ENCODE results near the gene EIF2B5.

DNA sequence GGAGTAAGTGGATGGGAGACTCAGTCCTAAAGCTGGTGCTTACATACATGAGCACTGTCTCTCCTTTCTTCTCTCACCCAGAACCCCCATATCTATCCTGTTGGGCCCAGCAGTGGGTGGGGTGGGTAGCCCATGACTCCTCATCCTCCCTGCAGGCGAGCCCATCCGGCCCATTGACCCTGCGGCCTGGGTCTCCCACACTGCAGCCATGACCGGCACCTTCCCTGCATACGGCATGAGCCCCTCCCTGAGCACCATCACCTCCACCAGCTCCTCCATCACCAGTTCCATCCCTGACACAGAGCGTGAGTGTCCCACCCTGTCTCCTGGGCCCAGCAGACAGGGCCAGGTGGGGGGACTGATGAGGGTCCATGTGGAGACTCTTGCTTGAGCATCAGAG lies 31.5 kb downstream of the EIF2B5 start:
- TF ChIP-seq, protein P1, sequence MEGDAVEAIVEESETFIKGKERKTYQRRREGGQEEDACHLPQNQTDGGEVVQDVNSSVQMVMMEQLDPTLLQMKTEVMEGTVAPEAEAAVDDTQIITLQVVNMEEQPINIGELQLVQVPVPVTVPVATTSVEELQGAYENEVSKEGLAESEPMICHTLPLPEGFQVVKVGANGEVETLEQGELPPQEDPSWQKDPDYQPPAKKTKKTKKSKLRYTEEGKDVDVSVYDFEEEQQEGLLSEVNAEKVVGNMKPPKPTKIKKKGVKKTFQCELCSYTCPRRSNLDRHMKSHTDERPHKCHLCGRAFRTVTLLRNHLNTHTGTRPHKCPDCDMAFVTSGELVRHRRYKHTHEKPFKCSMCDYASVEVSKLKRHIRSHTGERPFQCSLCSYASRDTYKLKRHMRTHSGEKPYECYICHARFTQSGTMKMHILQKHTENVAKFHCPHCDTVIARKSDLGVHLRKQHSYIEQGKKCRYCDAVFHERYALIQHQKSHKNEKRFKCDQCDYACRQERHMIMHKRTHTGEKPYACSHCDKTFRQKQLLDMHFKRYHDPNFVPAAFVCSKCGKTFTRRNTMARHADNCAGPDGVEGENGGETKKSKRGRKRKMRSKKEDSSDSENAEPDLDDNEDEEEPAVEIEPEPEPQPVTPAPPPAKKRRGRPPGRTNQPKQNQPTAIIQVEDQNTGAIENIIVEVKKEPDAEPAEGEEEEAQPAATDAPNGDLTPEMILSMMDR (IDR thresholded peaks at IDR 0.05) = no peak
- no peak for TF ChIP-seq EZH2 (IDR thresholded peaks at IDR 0.05; ENCODE audit: borderline replicate concordance, insufficient read depth, low read depth, low read length, poor library complexity, severe bottlenecking)

Measured in B cell (primary cell).